Activated CD4-positive, alpha-beta T cell treated with anti-CD3 and anti-CD28 coated beads, Interleukin-2, amount 50 U/mL, for 24 hours (primary cell): Measurements from ENCODE around the gene NBPF6.
"Not testable (repeated sequence)": the region's sequence is repeated elsewhere in the genome, so short reads cannot be mapped to it uniquely, and the experiment has no call there.

Experiments
- DNase-seq, 2 donors: peaks; one replicate each; pipeline ENCODE4 v3.0.0-alpha.2; 2020; ENCODE audit warnings: low read depth in 1 of 2, low spot score in 1 of 2

Gene NBPF6

GRCh38 chr1:108450043-108450442, at the start of gene NBPF6:
NBPF6 (plus strand) TSS chr1:108450343; CDS start chr1:108450602, 259 bp downstream.
- DNase-seq, result not testable (repeated sequence)

- not testable (repeated sequence) for DNase-seq
These were observed 38.9 kb upstream of the NBPF6 start for GRCh38 chr1:108411098-108411833.

GRCh38 chr1:108420129-108420528, 30.0 kb upstream of the NBPF6 start:
- DNase-seq, result not testable (repeated sequence)

GRCh38 chr1:108421061-108421916, 28.9 kb upstream of the NBPF6 start:
- not testable (repeated sequence) for DNase-seq

GRCh38 chr1:108426877-108427276, 23.3 kb upstream of the NBPF6 start:
- not testable (repeated sequence) for DNase-seq

GRCh38 chr1:108432002-108432401, 18.1 kb upstream of the NBPF6 start:
- DNase-seq, result not testable (repeated sequence)

- not testable (repeated sequence) for DNase-seq
These were observed 16.7 kb upstream of the NBPF6 start for GRCh38 chr1:108433404-108433803.

- not testable (repeated sequence) for DNase-seq
These were observed 11.6 kb upstream of the NBPF6 start for GRCh38 chr1:108438536-108438935.

- DNase-seq, result not testable (repeated sequence)
These were observed 4.4 kb downstream of the NBPF6 start for GRCh38 chr1:108454521-108454920.

GRCh38 chr1:108458661-108459060, 8.5 kb downstream of the NBPF6 start:
- DNase-seq, result not testable (repeated sequence)

- not testable (repeated sequence) for DNase-seq
These were observed 11.6 kb downstream of the NBPF6 start for GRCh38 chr1:108461758-108462157.

- DNase-seq, result not testable (repeated sequence)
These were observed 13.8 kb downstream of the NBPF6 start for GRCh38 chr1:108463962-108464361.

- not testable (repeated sequence) for DNase-seq
These were observed 16.0 kb downstream of the NBPF6 start for GRCh38 chr1:108466166-108466565.

- not testable (repeated sequence) for DNase-seq
These were observed 17.0 kb downstream of the NBPF6 start for GRCh38 chr1:108467155-108467554.

- not testable (repeated sequence) for DNase-seq
These were observed 20.6 kb downstream of the NBPF6 start for GRCh38 chr1:108470750-108471149.

GRCh38 chr1:108474516-108474915, 24.4 kb downstream of the NBPF6 start:
- not testable (repeated sequence) for DNase-seq

- DNase-seq, result no peak
These were observed 28.4 kb downstream of the NBPF6 start for GRCh38 chr1:108478429-108479015.

GRCh38 chr1:108482708-108483107, 32.6 kb downstream of the NBPF6 start:
- no peak for DNase-seq

- not testable (repeated sequence) for DNase-seq
These were observed 35.8 kb downstream of the NBPF6 start for GRCh38 chr1:108485990-108486389.

- DNase-seq, result not testable (repeated sequence)
These were observed 36.6 kb downstream of the NBPF6 start for GRCh38 chr1:108486707-108487106.

GRCh38 chr1:108495008-108495407, 44.9 kb downstream of the NBPF6 start:
- not testable (repeated sequence) for DNase-seq
